Suppressor macrophage (primary cell): ENCODE data around the gene CADPS.

Source experiments
- DNase-seq, 4 experiments: peaks; one replicate each; pipeline ENCODE4 v3.0.0-alpha.2; 2020 to 2022

Gene CADPS

GRCh38 chr3:62551556-62551955, 323.7 kb downstream of the CADPS start:
- no peak for DNase-seq

GRCh38 chr3:62550439-62550838, 324.8 kb downstream of the CADPS start:
- DNase-seq, result no peak

- no peak for DNase-seq
These were observed 326.5 kb downstream of the CADPS start for GRCh38 chr3:62548528-62549205.

GRCh38 chr3:62546266-62546665, 328.9 kb downstream of the CADPS start:
- no peak for DNase-seq

GRCh38 chr3:62542185-62542584, 333.0 kb downstream of the CADPS start:
- DNase-seq, result no peak

GRCh38 chr3:62539762-62540161, 335.5 kb downstream of the CADPS start:
- DNase-seq, result no peak

- no peak for DNase-seq
These were observed 336.4 kb downstream of the CADPS start for GRCh38 chr3:62538691-62539356.

GRCh38 chr3:62534326-62534725, 340.9 kb downstream of the CADPS start:
- DNase-seq, result no peak

GRCh38 chr3:62532796-62533195, 342.4 kb downstream of the CADPS start:
- no peak for DNase-seq

GRCh38 chr3:62531981-62532380, 343.2 kb downstream of the CADPS start:
- no peak for DNase-seq

GRCh38 chr3:62531493-62531892, 343.7 kb downstream of the CADPS start:
- DNase-seq, result no peak

- DNase-seq, result peak in 2 of 4 experiments; percentile 25 to 35
These were observed 346.0 kb downstream of the CADPS start for GRCh38 chr3:62529230-62529629.

- DNase-seq, result no peak
These were observed 347.7 kb downstream of the CADPS start for GRCh38 chr3:62527474-62527873.

GRCh38 chr3:62525281-62525680, 349.9 kb downstream of the CADPS start:
- no peak for DNase-seq

- DNase-seq, result no peak
These were observed 351.5 kb downstream of the CADPS start for GRCh38 chr3:62523672-62524071.

- no peak for DNase-seq
These were observed 353.6 kb downstream of the CADPS start for GRCh38 chr3:62521464-62522105.

GRCh38 chr3:62503516-62503915, 371.7 kb downstream of the CADPS start:
- DNase-seq, result no peak

- no peak for DNase-seq
These were observed 372.6 kb downstream of the CADPS start for GRCh38 chr3:62502315-62503300.

GRCh38 chr3:62501289-62501668, 373.9 kb downstream of the CADPS start:
- no peak for DNase-seq

GRCh38 chr3:62500556-62501288, 374.5 kb downstream of the CADPS start:
- no peak for DNase-seq

- DNase-seq, result no peak
These were observed 378.1 kb downstream of the CADPS start for GRCh38 chr3:62497156-62497555.

- DNase-seq, result no peak
These were observed 378.7 kb downstream of the CADPS start for GRCh38 chr3:62496503-62496902.
